HepG2 (cell line): ENCODE measurements around the gene KCTD19. TPM values are rescaled to one million over a fixed set of nuclear protein-coding genes. Genes with fewer than 3 reads are reported as not detected.

Experiments
- ATAC-seq: fragments of 200-7000 bp; cut with Tn5 transposase; 3 replicates; pipeline ENCODE4 v1.9.1; 2020; ENCODE audit warnings: mild to moderate bottlenecking, moderate library complexity
- BruUV-seq: library from RNA; stranded (reverse); fragments of 400-500 nt; replicated peaks from 2 replicates; lab custom pipeline; 2021; lab: Mats Ljungman, UMichigan
- CTCF ChIA-PET: fragments of 300-600 bp; formaldehyde crosslinking; extraction: SDS; loops from one replicate; lab custom pipeline; 2021; ENCODE audit warnings: low total read pairs, inconsistent platforms, low intra/inter-chr PET ratio; lab: Yijun Ruan, JAX
- POLR2A ChIA-PET: fragments of 350-600 bp; sonication (Branson Sonifier 250); formaldehyde crosslinking; loops from one replicate; lab custom pipeline; 2020; ENCODE audit warnings: antibody characterized with exemption, inconsistent platforms; lab: Yijun Ruan, JAX
- DNase-seq: peaks from one replicate; pipeline ENCODE4 v3.0.0-alpha.2; 2015; ENCODE audit warnings: low spot score
- FAIRE-seq: peaks from 3 replicates; lab custom pipeline; 2011; peaks lifted over from hg19 to GRCh38; lab: Jason Lieb, UNC
- H2AFZ ChIP-seq: one replicate; pipeline ENCODE4 v1.6.1; 2011; ENCODE audit warnings: low read length, inconsistent platforms
- H3K27ac ChIP-seq: fragments of 300-600 bp; 3 replicates; pipeline ENCODE4 v1.8.0; 2011; ENCODE audit warnings: mixed run types, mild to moderate bottlenecking, mixed read lengths, low read length, inconsistent platforms; ENCODE audit not compliant: insufficient read depth; ENCODE audit errors: extremely low read length
- H3K27me3 ChIP-seq, 2 experiments: fragments of 200-600 bp in 1 of 2; 2 replicates in 1 of 2; 3 replicates in 1 of 2; pipeline versions ENCODE4 v1.6.0 to v1.8.0; 2011; ENCODE audit warnings: low read length in 2 of 2, mild to moderate bottlenecking in 2 of 2, moderate library complexity in 2 of 2, inconsistent platforms in 1 of 2; ENCODE audit not compliant: insufficient read depth in 2 of 2, control insufficient read depth in 1 of 2
- H3K36me3 ChIP-seq, 2 experiments: fragments of 200-600 bp in 1 of 2; replicated peaks in 1 of 2; 2 replicates in 1 of 2; 3 replicates in 1 of 2; pipeline versions ENCODE4 v1.5.1 to v1.8.0; 2011; ENCODE audit warnings: low read length in 2 of 2, inconsistent platforms in 1 of 2; ENCODE audit not compliant: insufficient read depth in 2 of 2, control insufficient read depth in 1 of 2
- H3K4me1 ChIP-seq: 2 replicates; pipeline ENCODE4 v1.5.1; 2012; ENCODE audit warnings: low read length, inconsistent platforms; ENCODE audit not compliant: insufficient read depth
- H3K4me2 ChIP-seq: 2 replicates; pipeline ENCODE4 v1.6.0; 2011; ENCODE audit warnings: low read depth, low read length, inconsistent platforms
- H3K4me3 ChIP-seq, 3 experiments: fragments of 200-600 bp in 1 of 3; sonication (generic), shearing (Covaris generic) in 1 of 3; replicated peaks in 1 of 3; 2 replicates each; pipeline ENCODE4 v1.5.1; 2011 to 2016; ENCODE audit warnings: low read length in 3 of 3, inconsistent platforms in 2 of 3, low read depth in 2 of 3, mild to moderate bottlenecking in 2 of 3, control low read depth in 1 of 3, mixed read lengths in 1 of 3; ENCODE audit not compliant: insufficient read depth in 1 of 3
- H3K79me2 ChIP-seq: one replicate; pipeline ENCODE4 v1.6.1; 2011; ENCODE audit warnings: low read length, inconsistent platforms; ENCODE audit not compliant: insufficient read depth
- H3K9ac ChIP-seq: 2 replicates; pipeline ENCODE4 v1.6.0; 2011; ENCODE audit warnings: mild to moderate bottlenecking, low read depth, low read length, inconsistent platforms; ENCODE audit not compliant: insufficient read depth
- H3K9me3 ChIP-seq: 2 replicates; pipeline ENCODE4 v1.5.1; 2012; ENCODE audit warnings: mild to moderate bottlenecking, low read length
- H4K20me1 ChIP-seq: 2 replicates; pipeline ENCODE4 v1.6.0; 2011; ENCODE audit warnings: inconsistent platforms, mild to moderate bottlenecking, low read length, moderate library complexity; ENCODE audit not compliant: insufficient read depth
- IKZF5 ChIP-seq: IDR thresholded peaks from 2 replicates; pipeline ENCODE4 v1.6.1; 2018; ENCODE audit warnings: missing genetic modification reagents, mild to moderate bottlenecking, missing compliant biosample characterization
- NR2F6 ChIP-seq, 2 experiments: IDR thresholded peaks; 2 replicates each; pipeline ENCODE4 v1.6.1; 2016; ENCODE audit warnings: antibody characterized with exemption in 1 of 2, mild to moderate bottlenecking in 1 of 2
- PBX2 ChIP-seq: IDR thresholded peaks from 2 replicates; pipeline ENCODE4 v1.6.1; 2016; ENCODE audit warnings: control low read depth
- PRDM4 ChIP-seq: sonication (generic); formaldehyde crosslinking; IDR thresholded peaks from 2 replicates; pipeline ENCODE4 v1.9.0; 2021; ENCODE audit warnings: missing genetic modification reagents, borderline replicate concordance
- SATB2 ChIP-seq: sonication (generic); formaldehyde crosslinking; IDR thresholded peaks from 2 replicates; pipeline ENCODE4 v1.5.0; 2020; ENCODE audit warnings: missing genetic modification reagents
- SNAPC4 ChIP-seq: sonication (generic); formaldehyde crosslinking; IDR thresholded peaks from 2 replicates; pipeline ENCODE4 v1.4.0; 2020; ENCODE audit warnings: mild to moderate bottlenecking, missing genetic modification reagents
- THRA ChIP-seq: sonication (generic); formaldehyde crosslinking; IDR thresholded peaks from 2 replicates; pipeline ENCODE4 v1.4.0; 2020; ENCODE audit warnings: missing genetic modification reagents, borderline replicate concordance
- U2AF2 ChIP-seq: fragments of 200-400 bp; formaldehyde crosslinking; IDR thresholded peaks from 2 replicates; pipeline ENCODE4 v1.6.1; 2017; ENCODE audit warnings: low read depth, mild to moderate bottlenecking, low read length
- YY1 ChIP-seq: IDR thresholded peaks from 2 replicates; pipeline ENCODE4 v1.6.1; 2011; ENCODE audit warnings: low read length, low read depth, moderate library complexity, mild to moderate bottlenecking; ENCODE audit not compliant: insufficient read depth, insufficient replicate concordance
- ZNF580 ChIP-seq: IDR thresholded peaks from 2 replicates; pipeline ENCODE4 v1.6.1; 2016; ENCODE audit warnings: low read depth, borderline replicate concordance
- ZNF776 ChIP-seq: sonication (generic); formaldehyde crosslinking; IDR thresholded peaks from 2 replicates; pipeline ENCODE4 v1.4.0; 2020; ENCODE audit warnings: mild to moderate bottlenecking, missing genetic modification reagents
- ZZZ3 ChIP-seq: sonication (generic); formaldehyde crosslinking; IDR thresholded peaks from 2 replicates; pipeline ENCODE4 v1.4.0; 2020; ENCODE audit warnings: missing genetic modification reagents, mild to moderate bottlenecking, borderline replicate concordance
- whole genome bisulfite sequencing: methylation state at CpG from one replicate; pipeline ENCODE4 v1.1.6; 2017; ENCODE audit warnings: low lambda C conversion rate; 5-methylcytosine and 5-hydroxymethylcytosine counted together
- in situ Hi-C: cut with HindIII; loops from 2 replicates; pipeline ENCODE4 v1.10.0; 2017; ENCODE audit warnings: low pct_unique_long_range_greater_than_20kb; ENCODE audit not compliant: extremely low pct_ligation_motif_present
- intact Hi-C: fragments of 100-400 bp; cut with micrococcal nuclease; formaldehyde crosslinking; loops from one replicate; pipeline ENCODE4 v1.10.0; 2022; ENCODE audit not compliant: unreplicated experiment
- polyA plus RNA-seq, 8 experiments: library from polyadenylated mRNA; depleted of rRNA in 3 of 8; stranded (reverse) in 7 of 8; unstranded in 1 of 8; fragments of >200 nt; fragmentation: Illumina TruSeq in 4 of 8; extraction: Trizol in 4 of 8; gene quantifications; 2 replicates each; pipeline versions ENCODE4 v1.2.1 to v1.2.3, GENCODE V29; 2011 to 2016; ENCODE audit warnings: low read depth in 4 of 8, missing spikeins in 1 of 8, mixed read lengths in 1 of 8; ENCODE audit not compliant: insufficient read depth in 1 of 8
- total RNA-seq, 5 experiments: library from RNA; depleted of rRNA; stranded (reverse); fragments of >200 nt; fragmentation: Illumina TruSeq; extraction: Trizol; gene quantifications; 2 replicates each; pipeline ENCODE4 v1.2.3, GENCODE V29; 2016; ENCODE audit warnings: low read depth in 1 of 5

The KCTD19 gene
- total and polyA plus RNA-seq, 2 of the 13 experiments (the other 11 are each of a cell fraction or from before 2014, with no cell fraction given): not detected

- POLR2A ChIA-PET: interaction anchor here (4.5 to 6.1 kb wide), 2 partner anchors 13 to 19 kb away, joined by 24 to 71 read pairs; partner anchors contain the start of gene TMEM208
- Histone ChIP-seq H3K79me2 (no peaks in the 10 kb centered on the region), H3K9ac (peak overlapping the region; percentile 69; the same call in 1 of the 2 replicates), H2AFZ (no peak overlapping the region), H3K27me3 (peaks cover 0 to 17% of the 10 kb centered on the region in 2 experiments; a peak in 3 of 5 replicates), H3K9me3 (no peaks in the 10 kb centered on the region), H3K27ac (peak overlapping the region; percentile 73), H3K4me3 (peak overlapping the region in 1 of 3 experiments; percentile 85; a peak in 1 of 6 replicates), H4K20me1 (no peaks in the 10 kb centered on the region), H3K36me3 (peaks cover 2 to 4% of the 10 kb centered on the region in 2 experiments; a peak in 2 of 5 replicates), H3K4me2 (peak overlapping the region; percentile 97), H3K4me1 (peaks cover 68% of the 10 kb centered on the region)
- BruUV-seq: TSS peak; percentile 49
- in situ Hi-C loops: no loop called here
- DNase-seq: no peak
- 89% methylated on average over 4 of the region's 4 CpGs for WGBS
- CTCF ChIA-PET: no interaction called here
- intact Hi-C loops: no loop called here
- ATAC-seq: no peak
- FAIRE-seq: no peak
- TF ChIP-seq NR2F6 (IDR thresholded peaks at IDR 0.05) (no peak), NR2F6 (CRISPR knock-in tag; IDR thresholded peaks at IDR 0.05) (no peak), SATB2 (CRISPR knock-in tag) (no peak), IKZF5 (CRISPR knock-in tag) (no peak), ZNF580 (no peak), SNAPC4 (CRISPR knock-in tag) (no peak), PBX2 (no peak; the same call in 1 of the 2 replicates), U2AF2 (no peak), ZZZ3 (CRISPR knock-in tag) (no peak), YY1 (no peak), THRA (CRISPR knock-in tag) (no peak), PRDM4 (no peak), ZNF776 (CRISPR knock-in tag) (no peak)
Observed at GRCh38 chr16:67245186-67245585, 81.4 kb downstream of the KCTD19 start.
